Bronchial epithelial cell (primary cell): ENCODE results near the gene NLRP13. TPM values are rescaled to one million over a fixed set of nuclear protein-coding genes. Genes with fewer than 3 reads are reported as not detected.
"Not testable (repeated sequence)": the region's sequence is repeated elsewhere in the genome, so short reads cannot be mapped to it uniquely, and the experiment has no call there.

Experiments used
- DNase-seq: peaks from one replicate; pipeline ENCODE4 v3.0.0-alpha.2; 2010; ENCODE audit warnings: low read depth
- FAIRE-seq: peaks from 2 replicates; lab custom pipeline; 2011; peaks lifted over from hg19 to GRCh38; lab: Jason Lieb, UNC
- H3K27me3 ChIP-seq: 2 replicates; pipeline ENCODE4 v1.5.1; 2011; ENCODE audit warnings: low read length; ENCODE audit not compliant: control insufficient read depth, insufficient read depth
- H3K36me3 ChIP-seq: 2 replicates; pipeline ENCODE4 v1.5.1; 2011; ENCODE audit warnings: low read length; ENCODE audit not compliant: control insufficient read depth, insufficient read depth
- H3K4me3 ChIP-seq: 2 replicates; pipeline ENCODE4 v1.5.1; 2011; ENCODE audit warnings: mild to moderate bottlenecking, low read depth, low read length, control low read depth
- CTCF ChIP-seq: IDR thresholded peaks from 2 replicates; pipeline ENCODE4 v1.5.1; 2011; ENCODE audit warnings: mild to moderate bottlenecking, moderate library complexity, low read length, control low read depth, inconsistent platforms; ENCODE audit not compliant: insufficient read depth, severe bottlenecking
- total RNA-seq: library from RNA; depleted of rRNA; stranded (reverse); fragments of >200 nt; gene quantifications from 2 replicates; pipeline ENCODE4 v1.2.1, GENCODE V29; 2014

NLRP13 gene
- total RNA-seq, 1 donor from 2014 or later = not detected

- H3K4me3 ChIP-seq = no peak overlapping the region
- DNase-seq (no peak), FAIRE-seq (no peak)
- no peak for TF ChIP-seq CTCF
- H3K36me3 ChIP-seq = no peaks in the 10 kb centered on the region
- no peaks in the 10 kb centered on the region for H3K27me3 ChIP-seq
These were observed 26.2 kb upstream of the NLRP13 start for GRCh38 chr19:55958356-55958755.

DNA sequence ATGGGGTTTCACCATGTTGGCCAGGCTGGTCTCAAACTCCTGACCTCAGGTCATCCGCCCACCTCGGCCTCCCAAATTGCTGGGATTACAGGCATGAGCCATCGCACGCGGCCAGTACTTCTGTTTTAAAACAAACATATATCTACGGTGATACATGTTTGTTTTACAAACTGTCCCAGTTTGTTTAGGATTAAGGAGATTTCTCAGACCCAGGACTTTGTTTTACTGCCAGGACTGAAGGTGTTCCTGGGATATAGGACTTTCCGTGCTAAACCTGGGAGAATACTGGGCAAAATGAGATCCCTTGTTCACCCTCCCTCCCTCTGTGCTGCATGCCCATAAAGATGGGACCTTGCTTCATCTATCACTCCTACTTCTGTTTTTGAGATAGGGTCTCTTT is 24.3 kb upstream of the NLRP13 start:
- TF ChIP-seq CTCF = no peak

DNA sequence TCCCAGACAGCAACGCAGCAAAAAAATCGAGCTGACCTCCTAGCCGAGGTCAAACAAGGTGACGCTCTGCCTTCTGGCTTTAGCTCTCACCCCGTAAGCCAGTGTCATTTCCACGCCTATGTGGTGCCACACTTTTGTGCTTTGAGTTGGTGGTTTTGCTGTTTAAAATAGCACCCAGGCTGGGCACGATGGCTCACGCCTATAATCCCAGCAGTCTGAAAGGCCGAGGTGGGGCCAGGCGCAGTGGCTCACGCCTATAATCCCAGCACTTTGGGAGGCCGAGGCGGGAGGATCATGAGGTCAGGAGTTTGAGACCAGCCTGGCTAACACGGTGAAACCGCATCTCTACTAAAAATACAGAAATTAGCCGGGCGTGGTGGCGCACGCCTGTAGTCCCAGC is 18.4 kb upstream of the NLRP13 start:
- H3K36me3 ChIP-seq, FAIRE-seq, H3K4me3 ChIP-seq: not testable (repeated sequence)

More for the DNA sequence above, 24.3 kb upstream of the NLRP13 start:
- H3K27me3 ChIP-seq = no peaks in the 10 kb centered on the region
- H3K4me3 ChIP-seq = no peak overlapping the region
- no peak for FAIRE-seq
- H3K36me3 ChIP-seq = no peaks in the 10 kb centered on the region
- DNase-seq = no peak

DNA sequence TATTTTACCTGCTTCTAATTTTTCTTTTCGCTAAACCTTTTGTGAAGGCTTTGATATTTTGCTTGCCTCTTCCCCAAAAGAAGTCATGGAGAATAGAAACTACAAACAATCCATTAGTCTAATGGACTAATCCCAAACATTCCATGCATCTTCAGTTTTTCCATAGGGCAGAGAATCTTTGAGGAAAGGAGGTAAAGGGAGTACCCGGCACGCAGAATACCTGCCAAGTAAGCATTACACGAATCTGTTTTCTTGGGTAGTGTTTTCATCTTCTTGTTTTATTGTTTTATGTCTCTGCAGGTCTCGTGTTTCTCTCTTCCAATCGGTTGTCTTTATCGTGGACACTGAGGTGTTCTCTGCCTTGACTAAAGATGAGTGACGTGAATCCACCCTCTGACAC is 15.4 kb upstream of the NLRP13 start, which contains the start of gene NLRP8:
TSS of gene NLRP8 (plus strand) at position 301 of the 400 bp plus-strand sequence.
- Histone ChIP-seq H3K27me3 (no peaks in the 10 kb centered on the region), H3K4me3 (no peak within 1 kb of the TSS), H3K36me3 (no peaks in the 10 kb centered on the region)
- no peak for TF ChIP-seq CTCF
- DNase-seq = no peak
- no peak for FAIRE-seq

More for the DNA sequence above, 18.4 kb upstream of the NLRP13 start:
- not testable (repeated sequence) for H3K27me3 ChIP-seq, DNase-seq

GRCh38 chr19:55940306-55940705 is 8.2 kb upstream of the NLRP13 start:
- DNase-seq = no peak
- no peak for FAIRE-seq
- H3K4me3 ChIP-seq = no peak overlapping the region
- TF ChIP-seq CTCF = no peak
- no peaks in the 10 kb centered on the region for H3K36me3 ChIP-seq
- H3K27me3 ChIP-seq = no peaks in the 10 kb centered on the region

GRCh38 chr19:55939206-55939605 is 7.1 kb upstream of the NLRP13 start:
- no peak for FAIRE-seq
- DNase-seq = no peak
- no peak for TF ChIP-seq CTCF
- H3K27me3 ChIP-seq = no peaks in the 10 kb centered on the region
- H3K4me3 ChIP-seq = no peak overlapping the region
- no peaks in the 10 kb centered on the region for H3K36me3 ChIP-seq
